Smooth muscle cell of the brain vasculature (primary cell): ENCODE results near the gene THUMPD1.
A peak's percentile ranks its signal among the peaks of the same experiment; 100 is the strongest.
"Not testable (repeated sequence)": the region's sequence is repeated elsewhere in the genome, so short reads cannot be mapped to it uniquely, and the experiment has no call there.

Experiments used
- DNase-seq: peaks from one replicate; pipeline ENCODE4 v3.0.0-alpha.2; 2012; ENCODE audit warnings: low read depth, low spot score

The THUMPD1 gene

DNA sequence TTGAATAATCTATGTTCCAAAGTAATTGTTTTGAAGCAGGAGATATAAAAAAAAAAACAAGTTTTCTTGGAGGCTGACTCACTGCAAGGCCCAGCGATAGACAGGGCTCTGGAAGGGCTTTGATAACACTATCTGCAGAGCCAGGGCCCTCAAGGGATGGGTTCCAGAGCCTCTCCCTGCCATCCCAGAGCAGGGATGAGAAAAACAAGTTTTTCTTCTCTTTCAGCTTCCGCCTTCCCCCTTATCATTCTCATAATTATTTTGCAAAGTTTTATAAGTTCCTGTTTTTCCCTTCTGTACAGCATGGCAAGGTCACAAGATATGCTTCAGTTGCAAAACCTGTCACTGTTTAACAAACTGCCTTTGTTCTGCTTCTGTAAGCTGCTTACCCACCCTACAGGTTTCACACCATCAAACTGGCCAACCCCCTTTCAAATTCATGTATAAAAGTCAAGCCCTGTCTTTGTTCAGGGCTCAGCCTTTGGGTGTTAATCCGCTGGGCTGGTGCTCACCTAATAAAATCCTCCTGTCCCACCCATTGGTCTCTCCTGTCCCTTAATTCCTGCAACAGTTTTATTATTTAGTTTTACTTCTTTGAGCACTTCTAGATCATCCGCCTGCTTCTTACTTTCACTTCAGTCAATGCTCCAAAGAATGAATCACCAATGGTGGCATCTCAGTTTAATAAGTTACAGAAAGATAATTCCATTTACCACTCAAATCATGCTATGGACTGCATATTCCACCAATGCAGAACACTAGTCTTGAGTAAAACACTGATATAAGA, 5.6 kb upstream of the THUMPD1 start:
- no peak for DNase-seq

DNA sequence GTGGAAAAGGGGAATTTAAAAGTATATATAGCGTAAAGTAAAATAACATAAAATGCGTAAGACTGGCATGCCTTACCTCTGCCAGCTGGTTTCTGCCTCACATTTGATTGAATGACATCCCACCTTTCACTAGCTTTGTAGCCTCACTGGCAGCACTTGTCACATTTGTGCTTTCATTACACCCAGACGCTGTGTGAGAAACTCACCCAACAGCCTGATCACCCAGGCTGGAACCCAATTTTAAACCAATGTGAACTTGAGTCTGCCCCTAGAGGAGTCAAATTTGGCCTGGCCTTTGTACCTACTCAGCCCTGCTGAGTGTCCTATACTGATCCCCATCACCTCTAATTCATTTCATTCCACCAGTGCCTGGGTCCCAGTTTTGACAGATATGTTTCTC, 4.8 kb upstream of the THUMPD1 start:
- no peak for DNase-seq

DNA sequence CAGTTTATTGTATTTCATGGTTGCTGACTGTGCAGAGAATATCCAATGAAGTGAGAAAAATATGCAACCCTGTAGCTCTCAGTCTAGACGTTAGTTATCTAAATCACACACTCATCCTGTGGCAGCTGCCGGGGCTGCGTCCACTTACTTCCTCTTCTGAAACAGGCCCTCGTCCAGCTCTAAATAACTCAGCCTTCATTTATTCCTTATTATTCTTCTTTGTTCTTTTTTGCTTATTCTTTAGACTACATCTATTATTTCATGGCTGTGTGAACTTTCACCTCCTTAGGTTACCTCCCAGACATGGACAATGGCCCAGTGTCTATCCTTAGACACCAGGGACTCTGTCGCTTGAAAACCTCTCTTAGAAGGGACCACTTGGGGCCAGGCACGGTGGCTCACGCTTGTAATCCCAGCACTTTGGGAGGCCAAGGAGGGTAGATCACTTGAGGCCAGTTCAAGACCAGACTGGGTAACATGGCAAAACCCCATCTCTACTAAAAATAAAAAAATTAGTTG, 3.4 kb upstream of the THUMPD1 start:
- no peak for DNase-seq

- DNase-seq, result no peak
These were observed 2.0 kb upstream of the THUMPD1 start for GRCh38 chr16:20743591-20743990.

DNA sequence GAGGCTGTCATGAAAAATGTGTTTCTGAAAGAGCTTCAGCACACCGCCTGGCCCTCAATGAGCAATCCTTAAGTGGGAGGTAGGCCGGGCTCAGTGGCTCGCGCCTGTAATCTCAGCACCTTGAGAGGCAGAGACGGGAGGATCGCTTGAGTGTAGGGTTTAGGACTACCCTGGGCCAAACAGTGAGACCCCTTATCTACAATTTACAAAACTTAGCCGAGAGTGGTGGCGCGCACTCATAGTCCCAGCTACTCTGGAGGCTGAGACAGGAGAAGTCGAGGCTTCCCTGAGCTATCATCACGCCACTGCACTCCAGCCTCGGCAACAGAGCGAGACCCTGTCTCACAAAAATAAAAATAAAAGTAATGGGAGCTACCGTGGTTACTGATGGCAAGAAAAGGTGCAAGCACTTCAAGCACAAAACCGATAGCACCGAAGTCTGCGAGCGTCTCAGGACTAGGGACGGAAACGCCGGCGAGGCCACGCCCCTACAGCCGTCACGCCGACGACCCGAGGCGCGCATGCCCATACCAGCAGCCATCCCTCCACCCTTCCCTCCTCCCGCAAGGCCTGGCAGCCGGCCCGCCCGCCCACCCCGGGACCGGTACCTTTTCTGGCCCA, 607 bp downstream of the THUMPD1 start:
- peak; percentile 32 for DNase-seq

- DNase-seq, result no peak
These were observed 1.4 kb downstream of the THUMPD1 start for GRCh38 chr16:20740007-20740883.

- no peak for DNase-seq
These were observed 6.1 kb downstream of the THUMPD1 start for GRCh38 chr16:20735490-20735889.

DNA sequence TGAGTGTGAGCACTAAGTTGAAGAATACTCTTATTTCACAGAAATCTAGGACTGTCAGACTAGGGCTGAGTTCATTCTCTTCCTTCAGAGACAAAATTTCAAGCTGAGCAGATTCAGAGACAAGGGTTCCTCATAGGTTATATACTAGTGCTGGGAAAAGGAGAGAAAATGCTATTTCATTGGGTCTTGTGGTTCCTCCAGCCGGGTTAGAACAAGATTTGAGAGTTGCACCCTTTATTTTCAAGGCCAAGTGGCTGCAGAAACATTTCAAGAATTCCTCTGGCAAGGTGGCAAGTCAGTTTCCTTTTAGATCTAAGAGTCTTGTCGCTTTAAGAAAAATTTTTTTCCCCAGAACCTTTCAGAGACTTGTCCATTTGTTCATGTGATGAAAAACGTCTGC, 6.8 kb downstream of the THUMPD1 start:
- no peak for DNase-seq

DNA sequence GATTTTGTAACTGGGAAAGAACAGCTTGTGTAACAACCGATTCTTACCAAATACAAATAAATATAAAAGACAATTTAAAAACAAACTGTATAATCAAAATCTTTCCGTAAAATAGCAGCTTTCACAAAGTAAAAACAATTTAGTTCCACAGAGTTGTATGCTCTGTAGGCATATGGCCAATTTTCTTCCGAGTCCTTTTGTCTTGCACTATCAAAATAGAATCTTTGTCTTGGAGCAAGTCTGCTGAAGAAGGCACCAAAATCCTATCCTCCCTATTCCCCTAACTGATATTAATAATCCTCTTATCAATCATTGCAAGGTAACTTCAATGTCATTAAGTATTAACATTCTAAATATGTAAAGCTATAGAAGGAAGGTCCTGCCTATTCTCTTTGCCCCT, 7.6 kb downstream of the THUMPD1 start:
- DNase-seq, result no peak

GRCh38 chr16:20729141-20729540, 12.5 kb downstream of the THUMPD1 start:
- DNase-seq, result no peak

DNA sequence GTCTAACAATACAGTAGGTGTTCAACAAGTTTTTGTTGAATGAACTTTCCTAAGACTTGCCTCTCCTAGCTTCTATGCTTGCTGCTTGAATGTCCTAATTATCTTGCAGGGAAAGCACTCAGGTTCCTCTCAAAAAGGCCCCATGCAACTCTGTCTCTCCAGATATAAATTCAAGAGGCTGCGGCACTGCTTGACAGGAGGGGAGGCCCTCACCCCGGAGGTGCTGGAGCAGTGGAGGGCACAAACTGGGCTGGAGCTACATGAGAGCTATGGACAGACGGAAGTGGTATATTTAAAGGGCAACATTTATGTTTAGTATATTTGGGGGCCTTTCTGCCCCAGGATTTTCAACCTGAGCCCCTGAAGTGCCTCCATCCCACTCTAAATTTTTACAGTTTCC, 14.4 kb downstream of the THUMPD1 start:
- DNase-seq, result no peak

DNA sequence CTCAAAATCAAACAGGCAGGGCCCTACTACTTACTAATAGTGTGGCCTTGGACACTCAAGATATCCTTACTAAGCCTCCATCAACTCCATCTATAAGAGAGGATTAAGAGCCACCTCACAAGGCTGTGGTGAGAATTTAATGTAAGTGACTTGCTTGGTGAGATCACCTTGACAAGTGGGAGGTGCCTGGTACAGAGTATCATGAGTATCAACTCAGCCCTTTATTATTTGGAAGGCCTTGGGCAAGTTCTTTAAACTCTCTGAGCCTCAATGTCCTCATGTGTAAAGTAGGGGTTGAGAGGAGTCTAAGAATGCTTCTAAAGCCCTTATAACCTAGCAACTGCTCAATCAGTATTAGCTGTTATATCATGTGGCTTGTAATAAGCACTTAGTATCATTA, 15.0 kb downstream of the THUMPD1 start:
- DNase-seq, result no peak

DNA sequence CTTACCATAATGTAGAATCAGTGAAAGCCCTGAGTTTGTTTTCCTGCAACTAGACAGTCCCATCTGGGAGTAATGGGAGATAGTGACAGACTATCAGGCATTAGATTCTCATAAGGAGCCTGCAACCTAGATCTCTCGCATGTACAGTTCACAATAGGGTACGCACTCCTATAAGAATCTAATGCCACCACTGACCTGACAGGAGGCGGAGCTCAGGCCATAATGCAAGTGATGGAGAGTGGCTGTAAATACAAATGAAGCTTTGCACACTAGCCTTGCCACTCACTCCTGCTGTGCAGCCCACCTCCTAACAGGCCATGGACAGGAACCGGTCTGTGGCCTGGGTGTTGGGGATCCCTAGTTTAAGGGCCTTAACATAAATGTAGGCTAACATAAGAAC, 21.4 kb downstream of the THUMPD1 start:
- DNase-seq, result no peak

DNA sequence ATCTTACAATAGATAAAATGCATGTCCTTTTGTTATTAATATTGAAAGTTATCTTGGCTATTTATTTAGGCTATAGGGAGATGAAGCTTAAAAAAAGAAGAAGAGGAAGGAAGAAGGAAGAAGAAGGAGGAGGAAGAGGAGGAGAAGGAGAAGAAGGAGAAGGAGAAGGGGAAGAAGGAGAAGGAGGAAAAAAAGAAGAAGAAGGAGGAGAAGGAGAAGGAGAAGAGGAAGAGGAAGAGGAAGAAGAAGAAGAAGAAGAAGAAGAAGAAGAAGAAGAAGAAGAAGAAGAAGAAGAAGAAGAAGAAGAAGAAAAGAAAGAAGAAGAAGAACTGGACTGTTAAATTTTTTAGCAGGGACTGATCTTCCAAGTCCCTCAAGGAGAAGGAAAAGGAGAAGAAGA, 23.9 kb downstream of the THUMPD1 start:
- not testable (repeated sequence) for DNase-seq

DNA sequence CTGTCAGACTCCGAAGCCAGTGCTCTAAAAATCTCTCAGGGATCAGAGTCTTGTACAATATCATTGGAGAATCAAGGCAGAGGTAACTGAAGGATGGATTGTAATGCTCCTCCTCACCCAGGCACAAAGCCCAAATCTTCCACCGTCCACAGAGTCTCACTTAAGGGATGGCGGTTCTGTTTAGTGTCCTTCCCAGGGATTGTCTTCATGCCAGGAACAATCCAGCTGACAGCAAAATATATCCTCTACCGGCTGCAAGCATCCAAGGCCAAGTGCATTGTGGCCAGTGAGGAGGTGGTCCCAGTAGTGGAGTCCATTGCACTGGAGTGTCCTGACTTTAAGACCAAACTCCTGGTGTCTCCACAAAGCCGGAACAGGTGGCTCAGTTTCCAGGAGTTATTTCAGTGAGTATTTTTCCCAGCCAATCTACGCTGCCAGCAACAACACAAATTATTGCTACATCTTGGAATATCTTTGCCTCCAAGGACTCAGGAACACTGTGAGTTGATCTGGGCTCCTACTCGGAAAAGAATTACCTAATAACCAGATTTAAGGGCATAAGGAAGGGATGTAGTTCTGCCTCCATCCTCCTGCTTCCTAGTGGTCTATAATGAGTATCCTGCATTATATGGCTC, 30.2 kb downstream of the THUMPD1 start:
- DNase-seq, result no peak

DNA sequence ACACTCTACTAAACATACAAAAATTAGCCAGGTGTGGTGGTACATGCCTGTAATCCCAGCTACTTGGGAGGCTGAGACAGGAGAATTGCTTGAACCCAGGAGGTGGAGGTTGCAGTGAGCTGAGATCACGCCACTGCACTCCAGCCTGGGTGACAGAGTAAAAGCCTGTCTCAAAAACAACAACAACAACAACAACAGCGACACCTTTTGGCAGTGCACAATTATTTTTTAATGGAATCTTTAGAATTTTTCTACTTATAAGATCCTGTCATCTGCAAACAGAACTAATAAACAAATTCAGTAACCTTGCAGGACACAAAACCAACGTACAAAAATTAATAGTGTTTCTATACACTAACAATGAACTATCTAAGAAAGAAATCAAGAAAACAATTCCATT, 33.5 kb downstream of the THUMPD1 start:
- not testable (repeated sequence) for DNase-seq

GRCh38 chr16:20707461-20707860, 34.2 kb downstream of the THUMPD1 start:
- no peak for DNase-seq

DNA sequence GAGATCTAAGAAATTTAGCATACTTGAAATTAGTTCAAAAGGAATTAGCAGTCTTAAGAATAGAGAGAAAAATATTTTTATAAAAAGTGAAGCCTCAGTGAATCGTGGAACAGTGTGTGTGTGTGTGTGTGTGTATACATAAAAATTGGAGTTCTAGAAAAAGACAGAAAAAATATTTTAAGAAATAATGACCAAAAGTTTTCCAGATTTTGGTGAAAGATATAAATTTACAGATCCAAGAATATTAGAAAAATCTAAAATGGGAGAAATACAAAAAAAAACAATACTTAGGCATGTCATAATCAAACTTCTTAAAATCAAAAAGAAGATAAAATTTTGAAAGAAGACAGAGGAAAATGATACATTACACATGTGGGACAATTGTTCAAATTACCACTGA, 35.6 kb downstream of the THUMPD1 start:
- DNase-seq, result not testable (repeated sequence)

- DNase-seq, result no peak
These were observed 37.3 kb downstream of the THUMPD1 start for GRCh38 chr16:20704281-20704680.

DNA sequence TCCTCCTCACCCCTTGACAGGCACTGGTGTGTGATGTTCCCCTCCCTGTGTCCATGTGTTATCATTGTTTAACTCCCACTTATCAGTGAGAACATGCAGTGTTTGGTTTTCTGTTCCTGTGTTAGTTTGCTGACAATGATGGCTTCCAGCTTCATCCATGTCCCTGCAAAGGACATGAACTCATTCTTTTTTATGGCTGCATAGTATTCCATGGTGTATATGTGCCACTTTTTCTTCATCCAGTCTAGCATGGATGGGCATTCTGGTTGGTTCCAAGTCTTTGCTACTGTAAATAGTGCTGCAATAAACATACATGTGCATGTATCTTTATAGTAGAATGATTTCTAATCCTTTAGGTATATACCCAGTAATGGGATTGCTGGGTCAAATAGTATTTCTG, 39.9 kb downstream of the THUMPD1 start:
- DNase-seq, result not testable (repeated sequence)

DNA sequence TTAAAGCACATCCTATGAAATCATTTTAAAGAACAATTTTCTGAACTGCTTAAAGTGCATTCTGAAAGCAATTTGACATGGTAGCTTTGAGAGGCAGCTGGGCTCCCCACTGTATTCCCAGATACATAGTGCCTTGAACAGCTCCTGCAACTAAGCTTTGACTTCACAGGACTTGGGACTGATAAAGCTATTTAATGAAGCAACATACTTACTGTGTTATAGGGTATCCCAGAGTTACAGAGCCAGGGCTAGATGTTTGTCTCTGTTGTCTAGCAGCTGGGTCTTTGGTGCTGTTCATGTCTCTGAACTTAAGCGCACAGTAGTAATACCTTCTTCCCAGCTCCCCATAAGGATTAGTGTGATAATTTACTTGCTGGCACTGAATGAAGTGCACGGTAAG, 45.0 kb downstream of the THUMPD1 start:
- DNase-seq, result no peak

- no peak for DNase-seq
These were observed 46.6 kb downstream of the THUMPD1 start for GRCh38 chr16:20695024-20695423.
